ENCODE data around the gene TAS1R3.

DNA sequence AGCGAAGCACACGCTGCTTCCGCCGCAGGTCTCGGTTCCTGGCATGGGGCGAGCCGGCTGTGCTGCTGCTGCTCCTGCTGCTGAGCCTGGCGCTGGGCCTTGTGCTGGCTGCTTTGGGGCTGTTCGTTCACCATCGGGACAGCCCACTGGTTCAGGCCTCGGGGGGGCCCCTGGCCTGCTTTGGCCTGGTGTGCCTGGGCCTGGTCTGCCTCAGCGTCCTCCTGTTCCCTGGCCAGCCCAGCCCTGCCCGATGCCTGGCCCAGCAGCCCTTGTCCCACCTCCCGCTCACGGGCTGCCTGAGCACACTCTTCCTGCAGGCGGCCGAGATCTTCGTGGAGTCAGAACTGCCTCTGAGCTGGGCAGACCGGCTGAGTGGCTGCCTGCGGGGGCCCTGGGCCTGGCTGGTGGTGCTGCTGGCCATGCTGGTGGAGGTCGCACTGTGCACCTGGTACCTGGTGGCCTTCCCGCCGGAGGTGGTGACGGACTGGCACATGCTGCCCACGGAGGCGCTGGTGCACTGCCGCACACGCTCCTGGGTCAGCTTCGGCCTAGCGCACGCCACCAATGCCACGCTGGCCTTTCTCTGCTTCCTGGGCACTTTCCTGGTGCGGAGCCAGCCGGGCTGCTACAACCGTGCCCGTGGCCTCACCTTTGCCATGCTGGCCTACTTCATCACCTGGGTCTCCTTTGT is 2.6 kb downstream of the TAS1R3 start:
- TF ChIP-seq, protein P1, sequence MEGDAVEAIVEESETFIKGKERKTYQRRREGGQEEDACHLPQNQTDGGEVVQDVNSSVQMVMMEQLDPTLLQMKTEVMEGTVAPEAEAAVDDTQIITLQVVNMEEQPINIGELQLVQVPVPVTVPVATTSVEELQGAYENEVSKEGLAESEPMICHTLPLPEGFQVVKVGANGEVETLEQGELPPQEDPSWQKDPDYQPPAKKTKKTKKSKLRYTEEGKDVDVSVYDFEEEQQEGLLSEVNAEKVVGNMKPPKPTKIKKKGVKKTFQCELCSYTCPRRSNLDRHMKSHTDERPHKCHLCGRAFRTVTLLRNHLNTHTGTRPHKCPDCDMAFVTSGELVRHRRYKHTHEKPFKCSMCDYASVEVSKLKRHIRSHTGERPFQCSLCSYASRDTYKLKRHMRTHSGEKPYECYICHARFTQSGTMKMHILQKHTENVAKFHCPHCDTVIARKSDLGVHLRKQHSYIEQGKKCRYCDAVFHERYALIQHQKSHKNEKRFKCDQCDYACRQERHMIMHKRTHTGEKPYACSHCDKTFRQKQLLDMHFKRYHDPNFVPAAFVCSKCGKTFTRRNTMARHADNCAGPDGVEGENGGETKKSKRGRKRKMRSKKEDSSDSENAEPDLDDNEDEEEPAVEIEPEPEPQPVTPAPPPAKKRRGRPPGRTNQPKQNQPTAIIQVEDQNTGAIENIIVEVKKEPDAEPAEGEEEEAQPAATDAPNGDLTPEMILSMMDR (IDR thresholded peaks at IDR 0.05; ENCODE audit: insufficient read depth, low read length, poor library complexity, severe bottlenecking) = no peak
- no peak for TF ChIP-seq EZH2phosphoT487 (conservative IDR thresholded peaks at IDR 0.05; ENCODE audit: low read length)

All from SU-DHL-6 (cell line).